Astrocyte of the spinal cord (primary cell): ENCODE results near the gene RBMXL3.

Experiments used
- DNase-seq: peaks from one replicate; pipeline ENCODE4 v3.0.0; 2011; ENCODE audit warnings: low read depth, low spot score
- H3K4me3 ChIP-seq: 2 replicates; pipeline ENCODE4 v1.5.1; 2011; ENCODE audit warnings: low read depth, mild to moderate bottlenecking, low read length, moderate library complexity
- in situ Hi-C: cut with HindIII; loops from 2 replicates; pipeline ENCODE4 v1.10.0; 2017; ENCODE audit warnings: low sequenced_read_pairs
- TF ChIP-seq, protein P1 (sequence below): IDR thresholded peaks from 2 replicates; pipeline ENCODE4 v1.5.1; 2012; ENCODE audit warnings: low read depth, mild to moderate bottlenecking, low read length, inconsistent platforms

The RBMXL3 gene

DNA sequence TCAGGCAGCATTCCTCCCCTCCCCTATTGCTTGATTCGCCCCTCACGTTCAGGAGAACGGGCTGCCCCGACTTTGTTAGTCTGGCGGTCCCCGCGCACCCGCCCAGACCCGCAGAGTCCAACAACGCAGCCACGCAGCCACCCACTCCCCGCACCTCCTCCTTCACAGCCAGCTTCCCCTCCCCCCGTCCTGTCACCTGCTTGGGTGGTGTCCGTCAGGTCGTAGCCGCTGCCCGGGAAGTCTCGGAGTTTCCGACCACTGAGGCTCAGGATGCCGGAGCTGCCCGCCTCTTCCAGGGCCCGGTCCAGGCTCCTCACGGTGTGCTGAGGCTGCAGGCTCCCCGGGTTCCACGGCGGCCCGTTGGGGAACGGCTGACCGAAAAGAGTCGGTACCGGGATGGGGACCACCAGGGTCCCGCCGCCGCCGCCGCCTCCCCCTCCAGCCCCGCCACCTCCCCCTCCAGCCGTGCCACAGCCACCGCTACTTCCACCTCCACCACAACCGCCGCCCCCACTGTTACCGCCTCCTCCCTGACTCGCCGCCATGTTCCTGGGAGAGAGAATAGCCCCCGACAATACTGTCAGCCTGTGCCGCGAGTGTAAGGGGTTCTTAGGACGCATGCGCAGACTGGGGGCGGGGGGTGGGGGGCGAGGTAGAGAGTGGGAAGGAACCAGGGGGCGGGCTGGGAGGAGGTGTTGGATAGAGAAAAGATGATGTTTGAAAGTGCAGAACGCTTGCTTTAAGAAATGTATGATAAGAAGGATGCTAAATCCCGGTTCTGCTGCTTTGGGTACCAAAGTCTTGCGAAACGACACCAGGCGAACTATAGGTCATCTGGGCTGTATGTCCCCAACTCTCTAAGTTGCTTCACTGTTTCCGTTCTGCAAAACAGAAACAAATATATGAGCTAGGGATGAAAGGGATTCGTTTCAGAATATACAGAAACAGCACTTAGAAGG lies 44.6 kb downstream of the RBMXL3 start, which contains the start of gene LRCH2:
LRCH2 (minus strand) TSS at position 600 of the 959 bp plus-strand sequence; CDS start at position 545, 55 bp downstream.
- peak; percentile 46 for DNase-seq
- peak within 1 kb of the TSS; percentile 69 for H3K4me3 ChIP-seq
- TF ChIP-seq, protein P1, sequence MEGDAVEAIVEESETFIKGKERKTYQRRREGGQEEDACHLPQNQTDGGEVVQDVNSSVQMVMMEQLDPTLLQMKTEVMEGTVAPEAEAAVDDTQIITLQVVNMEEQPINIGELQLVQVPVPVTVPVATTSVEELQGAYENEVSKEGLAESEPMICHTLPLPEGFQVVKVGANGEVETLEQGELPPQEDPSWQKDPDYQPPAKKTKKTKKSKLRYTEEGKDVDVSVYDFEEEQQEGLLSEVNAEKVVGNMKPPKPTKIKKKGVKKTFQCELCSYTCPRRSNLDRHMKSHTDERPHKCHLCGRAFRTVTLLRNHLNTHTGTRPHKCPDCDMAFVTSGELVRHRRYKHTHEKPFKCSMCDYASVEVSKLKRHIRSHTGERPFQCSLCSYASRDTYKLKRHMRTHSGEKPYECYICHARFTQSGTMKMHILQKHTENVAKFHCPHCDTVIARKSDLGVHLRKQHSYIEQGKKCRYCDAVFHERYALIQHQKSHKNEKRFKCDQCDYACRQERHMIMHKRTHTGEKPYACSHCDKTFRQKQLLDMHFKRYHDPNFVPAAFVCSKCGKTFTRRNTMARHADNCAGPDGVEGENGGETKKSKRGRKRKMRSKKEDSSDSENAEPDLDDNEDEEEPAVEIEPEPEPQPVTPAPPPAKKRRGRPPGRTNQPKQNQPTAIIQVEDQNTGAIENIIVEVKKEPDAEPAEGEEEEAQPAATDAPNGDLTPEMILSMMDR, result no peak
- in situ Hi-C loops, result no loop called here

DNA sequence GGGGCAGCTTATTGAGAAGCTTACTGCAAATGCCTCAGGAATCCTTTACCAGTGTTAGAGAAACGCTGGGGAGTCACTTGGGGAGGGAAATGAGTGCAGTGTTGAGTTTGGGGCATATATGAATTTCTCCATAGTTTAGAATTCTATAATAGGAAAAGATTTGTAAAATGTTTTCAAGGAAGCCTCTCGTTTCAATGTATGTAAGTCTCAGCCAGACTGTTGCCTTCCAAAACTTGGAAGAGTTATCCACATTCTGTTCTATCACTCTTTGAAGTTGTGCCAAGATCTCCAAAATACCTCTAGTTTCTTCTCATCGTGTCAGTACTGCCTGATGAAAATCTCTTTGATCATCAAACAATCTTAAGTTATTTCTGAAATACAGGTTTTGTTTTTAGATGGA lies 45.3 kb downstream of the RBMXL3 start:
- peak overlapping the region; percentile 69 for H3K4me3 ChIP-seq
- in situ Hi-C loops, result no loop called here
- peak; percentile 11 for DNase-seq
- TF ChIP-seq, protein P1, result no peak

DNA sequence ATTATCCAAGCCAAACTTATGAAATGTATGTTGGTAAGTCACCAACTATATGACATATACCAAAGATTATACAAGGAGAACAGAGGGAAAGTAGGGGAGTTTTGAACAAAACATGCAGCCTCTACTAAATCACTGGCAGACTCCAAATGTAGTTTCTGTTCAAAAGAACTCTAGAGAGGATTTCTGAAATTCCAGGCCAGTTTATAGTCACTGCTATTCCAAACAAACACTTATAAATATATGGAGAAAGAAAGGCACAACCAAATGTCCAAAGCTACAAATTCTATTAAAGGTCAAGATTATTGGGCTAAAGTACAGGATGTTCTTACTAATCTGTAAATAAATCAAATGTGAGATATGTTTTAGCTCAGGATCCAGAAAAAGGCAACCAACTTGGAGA lies 47.4 kb downstream of the RBMXL3 start:
- no peak for DNase-seq
- H3K4me3 ChIP-seq, result no peak overlapping the region
- TF ChIP-seq, protein P1, result no peak
- in situ Hi-C loops, result no loop called here

DNA sequence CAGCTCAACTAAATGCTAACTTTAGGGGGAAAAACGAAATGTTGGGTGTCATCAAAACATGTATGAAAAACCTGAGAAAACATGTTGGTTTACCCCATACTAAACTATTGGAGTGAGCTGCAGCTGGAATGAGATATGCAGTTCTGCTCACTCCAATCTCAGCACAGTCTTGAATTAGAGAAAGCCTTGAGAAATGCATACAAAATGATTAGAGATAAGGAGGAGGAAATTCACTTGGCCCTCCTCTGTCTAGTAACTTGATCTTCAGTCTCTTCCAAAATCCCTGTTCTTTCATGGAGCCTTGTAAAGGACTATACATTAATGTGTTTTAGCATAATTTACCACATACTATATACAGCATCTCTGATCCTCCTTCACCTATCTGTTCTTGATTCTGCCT lies 47.8 kb downstream of the RBMXL3 start:
- in situ Hi-C loops, result no loop called here
- H3K4me3 ChIP-seq, result no peak overlapping the region
- no peak for DNase-seq
- TF ChIP-seq, protein P1, result no peak
